LNCaP clone FGC (cell line): ENCODE results near the gene GLYAT.

ENCODE experiments used
- DNase-seq: peaks from one replicate; pipeline ENCODE4 v3.0.0-alpha.2; 2011; ENCODE audit warnings: low read depth
- H3K4me3 ChIP-seq: 2 replicates; pipeline ENCODE4 v1.5.1; 2011; ENCODE audit warnings: mild to moderate bottlenecking, low read depth, low read length, control low read depth
- TF ChIP-seq, protein P1 (sequence below): IDR thresholded peaks from 2 replicates; pipeline ENCODE4 v1.5.1; 2012; ENCODE audit warnings: mild to moderate bottlenecking; ENCODE audit not compliant: control insufficient read depth, insufficient read depth; ENCODE audit errors: extremely low read depth

GLYAT gene

DNA sequence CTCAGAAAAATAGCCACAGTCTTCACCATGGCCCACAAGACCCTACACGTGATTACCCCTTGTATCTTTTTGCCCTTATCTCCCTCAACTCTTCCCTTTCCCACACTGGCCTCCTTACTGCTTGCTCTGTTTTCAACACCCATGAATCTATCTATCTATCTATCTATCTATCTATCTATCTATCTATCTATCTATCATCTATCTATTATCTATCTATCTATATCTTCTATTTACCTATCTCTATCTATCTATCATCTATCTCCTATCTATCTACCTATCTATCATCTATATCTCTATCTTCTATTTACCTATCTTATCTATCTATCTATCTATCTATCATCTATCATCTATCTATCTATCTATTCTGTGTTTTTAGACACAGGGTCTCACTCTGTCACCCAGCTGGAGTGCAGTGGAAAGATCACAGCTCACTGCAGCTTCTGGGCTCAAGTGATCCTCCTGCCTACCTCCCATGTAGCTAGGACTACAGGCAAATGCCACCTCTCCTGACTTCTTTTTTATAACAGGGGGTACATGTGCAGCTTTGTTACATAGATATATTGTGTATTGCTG is 55.1 kb downstream of the GLYAT start:
- no peak overlapping the region for H3K4me3 ChIP-seq
- no peak for DNase-seq
- TF ChIP-seq, protein P1, sequence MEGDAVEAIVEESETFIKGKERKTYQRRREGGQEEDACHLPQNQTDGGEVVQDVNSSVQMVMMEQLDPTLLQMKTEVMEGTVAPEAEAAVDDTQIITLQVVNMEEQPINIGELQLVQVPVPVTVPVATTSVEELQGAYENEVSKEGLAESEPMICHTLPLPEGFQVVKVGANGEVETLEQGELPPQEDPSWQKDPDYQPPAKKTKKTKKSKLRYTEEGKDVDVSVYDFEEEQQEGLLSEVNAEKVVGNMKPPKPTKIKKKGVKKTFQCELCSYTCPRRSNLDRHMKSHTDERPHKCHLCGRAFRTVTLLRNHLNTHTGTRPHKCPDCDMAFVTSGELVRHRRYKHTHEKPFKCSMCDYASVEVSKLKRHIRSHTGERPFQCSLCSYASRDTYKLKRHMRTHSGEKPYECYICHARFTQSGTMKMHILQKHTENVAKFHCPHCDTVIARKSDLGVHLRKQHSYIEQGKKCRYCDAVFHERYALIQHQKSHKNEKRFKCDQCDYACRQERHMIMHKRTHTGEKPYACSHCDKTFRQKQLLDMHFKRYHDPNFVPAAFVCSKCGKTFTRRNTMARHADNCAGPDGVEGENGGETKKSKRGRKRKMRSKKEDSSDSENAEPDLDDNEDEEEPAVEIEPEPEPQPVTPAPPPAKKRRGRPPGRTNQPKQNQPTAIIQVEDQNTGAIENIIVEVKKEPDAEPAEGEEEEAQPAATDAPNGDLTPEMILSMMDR = no peak

DNA sequence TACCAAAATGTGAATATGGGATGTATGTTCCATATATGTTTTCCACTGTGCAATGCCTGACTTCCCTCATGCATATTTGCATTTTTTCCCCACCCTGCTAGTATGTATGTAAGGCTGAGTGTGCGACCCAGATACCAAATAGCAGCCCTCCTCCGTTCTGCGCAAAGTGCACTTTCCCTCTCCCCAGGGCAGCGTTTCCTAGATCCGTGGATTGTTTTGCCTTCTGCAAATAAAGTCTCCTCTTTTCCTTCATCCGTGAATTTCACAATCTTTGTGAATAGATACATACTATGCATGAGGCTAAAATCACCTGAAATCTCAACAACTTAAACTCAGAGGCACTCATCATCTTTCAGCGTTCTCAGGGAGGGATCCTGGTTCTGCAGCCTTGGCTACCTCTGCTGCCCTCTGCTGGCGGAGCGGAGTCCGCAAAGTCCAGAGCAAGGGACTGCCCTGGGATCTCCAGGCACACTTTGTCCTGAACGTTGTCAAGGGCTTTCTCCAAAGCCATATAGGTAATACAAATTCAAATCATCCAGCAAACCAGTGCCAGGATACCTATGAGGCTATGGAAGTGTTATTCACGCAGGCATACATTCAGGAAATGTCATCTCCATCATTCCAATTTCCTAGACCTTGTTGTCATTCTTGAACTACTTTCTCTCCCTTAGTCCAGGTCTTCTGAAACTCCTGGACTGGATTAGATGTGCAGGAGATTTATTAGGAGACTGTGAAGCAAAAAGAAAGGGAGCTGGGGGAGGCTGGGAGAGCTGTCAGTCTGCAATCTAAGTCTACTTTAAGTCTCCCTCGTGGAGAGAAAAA is 56.2 kb downstream of the GLYAT start:
- DNase-seq = peak; percentile 21
- TF ChIP-seq, protein P1 = peak; percentile 92
- no peak overlapping the region for H3K4me3 ChIP-seq

DNA sequence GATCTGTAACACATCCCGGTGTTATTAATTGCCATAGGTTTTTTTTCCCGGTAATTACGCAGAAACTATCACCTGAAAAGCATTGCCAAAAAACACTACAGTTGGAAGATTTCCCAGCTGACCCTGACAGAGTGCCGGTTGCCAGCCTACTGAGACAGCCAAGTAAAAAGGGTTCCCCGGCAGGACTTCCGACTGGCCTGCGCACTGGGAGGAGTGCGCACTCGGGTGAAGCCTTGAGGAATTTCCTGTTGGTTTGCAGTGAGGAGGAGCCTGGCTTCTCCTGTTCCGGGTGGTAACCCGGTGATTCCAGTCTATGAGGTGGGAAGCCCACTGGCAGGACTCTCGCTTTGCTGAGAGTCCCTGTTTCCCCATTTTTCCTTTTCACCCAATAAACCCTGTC is 57.1 kb downstream of the GLYAT start:
- H3K4me3 ChIP-seq = no peak overlapping the region
- TF ChIP-seq, protein P1 = no peak
- no peak for DNase-seq

DNA sequence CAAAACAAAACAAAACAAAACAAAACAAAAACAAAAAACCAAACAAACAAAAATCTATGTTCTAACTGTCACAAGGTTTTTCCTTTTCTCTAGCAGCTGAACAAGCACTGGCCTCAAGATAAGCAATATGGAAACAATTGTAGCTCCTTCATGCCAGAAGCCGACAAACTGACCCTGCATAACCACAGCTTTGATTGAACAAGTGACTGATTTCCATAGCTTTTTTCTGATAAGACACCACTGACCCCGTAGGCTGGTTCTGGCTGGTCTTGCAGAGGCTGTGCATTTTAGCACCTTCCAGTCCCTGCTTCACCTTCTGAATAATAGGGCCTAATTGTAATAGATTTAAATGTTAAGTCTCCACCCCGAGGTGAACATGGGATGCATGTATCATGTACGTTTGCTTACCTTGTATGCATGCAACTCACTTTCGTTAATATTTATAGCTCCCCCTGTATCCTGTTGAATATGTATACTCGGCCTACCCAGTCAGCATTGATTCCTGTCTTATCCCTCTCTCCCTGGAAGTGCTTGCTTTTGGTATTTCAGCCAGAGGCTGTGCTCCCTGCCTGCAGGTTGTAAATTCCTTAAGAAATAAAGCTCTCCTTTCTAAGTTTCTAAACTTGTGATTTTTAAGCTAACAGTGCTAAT is 59.6 kb downstream of the GLYAT start:
- no peak for DNase-seq
- no peak overlapping the region for H3K4me3 ChIP-seq
- TF ChIP-seq, protein P1 = no peak

DNA sequence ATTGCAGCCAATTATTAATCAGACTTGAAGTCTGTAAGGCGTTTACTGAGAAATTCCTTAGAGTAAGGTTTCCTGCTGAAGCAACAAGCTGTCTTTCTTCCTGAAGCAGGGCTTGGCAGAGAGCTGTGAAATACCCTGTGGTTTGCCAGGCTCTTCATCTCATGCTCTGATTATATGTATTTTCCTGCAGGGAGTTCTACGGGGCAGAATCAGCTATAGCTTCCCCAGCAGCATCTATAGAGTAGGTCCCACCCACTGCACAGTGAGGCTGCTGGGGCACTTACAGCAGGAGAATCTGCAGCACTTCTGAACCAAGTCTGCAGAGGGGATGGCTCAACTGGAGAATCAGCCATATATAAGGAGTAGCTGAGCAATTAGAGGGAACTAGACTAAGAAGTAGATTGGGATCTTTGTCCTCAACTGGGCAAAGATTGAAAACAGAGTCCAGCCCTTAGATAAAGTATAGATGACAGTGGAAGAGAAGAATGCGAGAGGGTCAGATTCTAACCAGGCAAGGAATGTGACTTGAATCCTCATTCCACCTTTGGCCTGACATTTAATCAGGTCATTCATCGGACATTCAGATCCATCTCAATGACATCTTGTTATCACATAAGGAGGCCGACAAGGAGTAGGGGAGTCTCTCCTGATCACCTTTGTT is 71.7 kb downstream of the GLYAT start:
- TF ChIP-seq, protein P1 = no peak
- no peak for DNase-seq
- no peak overlapping the region for H3K4me3 ChIP-seq

DNA sequence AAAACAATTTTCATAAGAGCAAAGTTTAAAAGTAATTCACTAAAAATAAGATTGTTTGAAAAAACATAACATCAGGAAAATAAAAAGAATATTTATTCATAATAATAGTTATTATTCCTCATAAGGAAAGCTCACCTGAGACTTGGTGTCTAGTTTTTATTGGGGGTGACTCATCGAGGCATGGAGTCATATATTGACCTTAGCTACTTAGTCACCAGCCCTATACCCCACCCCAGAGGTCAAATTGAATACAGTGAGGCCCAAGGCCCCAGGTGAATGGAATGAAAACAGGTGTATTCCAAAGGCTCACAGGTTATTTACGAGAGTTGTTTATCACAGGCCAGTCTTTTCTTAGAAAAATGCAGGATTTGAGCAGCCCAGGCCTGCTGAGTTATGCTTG is 72.3 kb downstream of the GLYAT start:
- peak; percentile 58 for DNase-seq
- no peak overlapping the region for H3K4me3 ChIP-seq
- TF ChIP-seq, protein P1 = no peak
